PFSK-1 (cell line): ENCODE data around the gene MEN1.

Experiments used
- FOXP2 ChIP-seq: optimal IDR thresholded peaks from 2 replicates; pipeline ENCODE3; 2011; ENCODE audit warnings: borderline replicate concordance, control low read depth, inconsistent platforms; ENCODE audit not compliant: insufficient read depth; ENCODE audit errors: extremely low read length, extremely low read depth
- POLR2AphosphoS5 ChIP-seq: IDR thresholded peaks from 2 replicates; pipeline ENCODE4 v1.6.1; 2012; ENCODE audit warnings: low read depth, mild to moderate bottlenecking, control low read depth, low read length, moderate library complexity
- REST ChIP-seq, 2 experiments: IDR thresholded peaks; 2 replicates each; pipeline versions ENCODE4 v1.6.1 to v1.8.0; 2011 to 2012; ENCODE audit warnings: low read depth in 2 of 2, low read length in 2 of 2, control low read depth in 1 of 2, inconsistent platforms in 1 of 2, mild to moderate bottlenecking in 1 of 2, moderate library complexity in 1 of 2; ENCODE audit not compliant: insufficient read depth in 1 of 2
- SIN3A ChIP-seq: IDR thresholded peaks from 2 replicates; pipeline ENCODE4 v1.6.1; 2012; ENCODE audit warnings: mild to moderate bottlenecking, low read length, moderate library complexity, borderline replicate concordance; ENCODE audit not compliant: insufficient read depth
- TAF1 ChIP-seq: IDR thresholded peaks from 2 replicates; pipeline ENCODE4 v1.6.1; 2012; ENCODE audit warnings: low read length, control low read depth, borderline replicate concordance; ENCODE audit not compliant: insufficient read depth

The MEN1 gene

GRCh38 chr11:64799623-64800302, 10.6 kb downstream of the MEN1 start:
- no peak for TF ChIP-seq FOXP2
- TF ChIP-seq SIN3A: no peak
- no peak for TF ChIP-seq POLR2AphosphoS5
- TF ChIP-seq TAF1: no peak
- TF ChIP-seq REST (IDR thresholded peaks at IDR 0.05; ENCODE audit: insufficient read depth in 1 of 2, low read depth in 2 of 2, low read length in 2 of 2): no peak

DNA sequence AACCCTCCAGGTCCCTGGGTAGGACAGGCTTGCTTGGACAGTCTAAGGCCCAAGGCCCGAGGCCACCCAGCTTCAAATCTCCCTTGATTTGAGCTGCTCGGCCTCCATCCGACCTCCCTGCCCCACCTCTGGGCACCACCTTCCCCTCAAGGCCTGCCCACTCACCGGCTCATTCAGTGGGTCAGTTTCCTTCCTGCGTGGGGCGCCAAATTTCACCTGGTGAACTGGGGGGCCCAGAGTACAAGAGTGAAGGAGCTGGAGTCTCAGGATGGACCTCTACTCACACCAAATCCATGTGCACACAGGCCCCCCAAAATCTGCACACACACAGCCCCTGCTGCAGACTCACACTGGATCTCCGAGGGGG, 11.1 kb downstream of the MEN1 start:
- TF ChIP-seq SIN3A (no peak), REST (IDR thresholded peaks at IDR 0.05; ENCODE audit: insufficient read depth in 1 of 2, low read depth in 2 of 2, low read length in 2 of 2) (no peak), POLR2AphosphoS5 (no peak), TAF1 (no peak), FOXP2 (no peak)

DNA sequence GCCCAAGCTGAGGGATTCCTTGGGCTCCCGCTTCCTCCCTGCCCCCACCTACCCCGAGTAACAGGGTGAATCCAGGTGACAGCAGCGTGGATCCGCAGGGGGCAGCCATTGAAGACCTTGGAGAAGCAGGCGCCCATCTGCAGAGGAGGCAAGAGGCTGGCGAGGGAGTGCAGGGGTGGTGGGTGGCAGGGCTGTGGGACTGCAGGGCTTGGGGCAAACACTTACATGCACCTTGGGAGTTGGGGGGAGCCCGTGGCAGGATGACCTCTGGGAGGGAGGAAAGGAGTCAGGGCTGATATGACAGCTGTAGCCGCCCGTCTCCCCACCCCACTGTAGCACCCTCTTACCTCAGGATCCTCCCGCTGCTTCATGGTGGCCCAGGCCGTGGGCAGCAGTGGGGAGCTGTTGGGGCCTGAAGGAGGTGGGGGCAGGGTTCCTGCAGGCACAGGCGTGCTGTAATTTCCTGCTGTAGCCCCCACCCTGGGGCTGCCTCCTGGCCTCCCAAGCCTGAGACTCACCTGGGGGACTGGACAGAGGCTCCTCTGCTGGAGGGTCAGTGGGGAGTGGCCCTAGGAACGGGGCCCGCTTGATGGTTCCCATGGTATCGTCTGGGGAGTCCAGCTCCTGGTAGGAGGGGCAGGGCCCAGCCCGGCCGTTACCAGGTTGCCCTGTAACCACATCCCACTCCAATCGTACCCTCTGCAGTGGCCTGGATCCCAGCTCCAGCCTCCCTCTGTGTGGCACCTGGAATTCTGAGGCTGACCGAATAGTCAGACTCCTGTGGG, 13.4 kb downstream of the MEN1 start:
- TF ChIP-seq TAF1 (no peak), FOXP2 (no peak), REST (IDR thresholded peaks at IDR 0.05; ENCODE audit: insufficient read depth in 1 of 2, low read depth in 2 of 2, low read length in 2 of 2) (no peak)

GRCh38 chr11:64796047-64796756, 14.1 kb downstream of the MEN1 start:
- no peak for TF ChIP-seq SIN3A
- no peak for TF ChIP-seq TAF1
- no peak for TF ChIP-seq FOXP2
- TF ChIP-seq REST (IDR thresholded peaks at IDR 0.05; ENCODE audit: insufficient read depth in 1 of 2, low read depth in 2 of 2, low read length in 2 of 2): no peak
- TF ChIP-seq POLR2AphosphoS5: no peak
